ENCODE measurements around the gene RPGRIP1L. TPM values are rescaled to one million over a fixed set of nuclear protein-coding genes. Genes with fewer than 3 reads are reported as not detected.
"Not testable (repeated sequence)": the region's sequence is repeated elsewhere in the genome, so short reads cannot be mapped to it uniquely, and the experiment has no call there.

RPGRIP1L gene
- total and polyA plus RNA-seq, 9 donors: 5.3 to 10.0 (median 7.8) TPM

DNA sequence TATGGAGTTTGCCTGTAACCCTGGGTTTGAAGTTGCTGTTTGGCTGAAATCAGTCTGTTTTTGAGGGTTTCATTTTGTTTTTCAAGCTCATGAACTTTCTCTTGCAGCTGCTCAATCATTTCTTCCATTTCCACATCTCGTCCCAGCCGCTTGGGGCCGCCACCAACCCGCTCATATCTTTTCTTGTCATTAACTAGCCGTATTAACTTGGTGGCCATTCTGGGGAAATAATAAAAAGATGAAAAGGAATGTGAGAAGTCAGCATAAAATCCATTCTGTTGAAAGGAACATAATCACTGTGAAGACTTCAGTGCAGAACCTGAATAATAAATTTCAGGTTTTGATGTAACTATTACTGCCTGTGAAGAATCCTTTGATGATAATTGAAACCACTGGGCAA is 11.5 kb downstream of the RPGRIP1L start:
- WGBS (ENCODE audit: insufficient coverage): no CpG with 5 or more reads among the region's 5 CpGs
- no peak overlapping the region for H3K4me3 ChIP-seq (ENCODE audit: low read length)
- no peak for DNase-seq
- H3K27ac ChIP-seq (ENCODE audit: low read length): no peak overlapping the region
- H3K27me3 ChIP-seq (ENCODE audit: control insufficient read depth, insufficient read depth, low read length): no peaks in the 10 kb centered on the region
- H3K9me3 ChIP-seq (replicated peaks; ENCODE audit: control insufficient read depth, low read depth, low read length): no peaks in the 10 kb centered on the region
- H3K36me3 ChIP-seq (ENCODE audit: control insufficient read depth, insufficient read depth, low read length): peaks cover 6% of the 10 kb centered on the region
- no peaks in the 10 kb centered on the region for H3K4me1 ChIP-seq (ENCODE audit: control insufficient read depth, insufficient read depth, low read length)

DNA sequence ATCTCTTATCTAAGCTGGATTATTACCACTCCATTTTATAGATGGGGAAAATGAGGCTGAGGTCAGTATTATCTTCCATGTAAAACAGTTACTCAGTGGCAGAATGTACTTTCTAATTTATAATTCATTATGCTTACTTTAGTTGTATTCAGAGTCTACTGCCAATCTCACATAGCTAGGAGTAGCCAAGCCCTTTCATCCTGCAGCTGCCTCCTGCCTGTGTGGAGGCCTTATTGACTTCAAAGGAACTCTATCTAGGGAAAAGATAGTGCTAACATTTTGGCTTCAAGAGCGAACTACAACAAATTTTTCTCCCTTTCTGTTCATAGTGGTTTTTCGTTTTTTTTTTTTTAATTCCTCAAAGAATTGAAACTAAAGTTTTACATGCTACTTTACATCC is 12.9 kb downstream of the RPGRIP1L start:
- Histone ChIP-seq H3K36me3 (ENCODE audit: control insufficient read depth, insufficient read depth, low read length) (peaks cover 8% of the 10 kb centered on the region), H3K27ac (ENCODE audit: low read length) (no peak overlapping the region), H3K9me3 (replicated peaks; ENCODE audit: control insufficient read depth, low read depth, low read length) (no peaks in the 10 kb centered on the region), H3K27me3 (ENCODE audit: control insufficient read depth, insufficient read depth, low read length) (no peaks in the 10 kb centered on the region), H3K4me3 (ENCODE audit: low read length) (no peak overlapping the region), H3K4me1 (ENCODE audit: control insufficient read depth, insufficient read depth, low read length) (no peaks in the 10 kb centered on the region)
- DNase-seq: no peak
- no CpG with 5 or more reads among the region's 2 CpGs for WGBS (ENCODE audit: insufficient coverage)

DNA sequence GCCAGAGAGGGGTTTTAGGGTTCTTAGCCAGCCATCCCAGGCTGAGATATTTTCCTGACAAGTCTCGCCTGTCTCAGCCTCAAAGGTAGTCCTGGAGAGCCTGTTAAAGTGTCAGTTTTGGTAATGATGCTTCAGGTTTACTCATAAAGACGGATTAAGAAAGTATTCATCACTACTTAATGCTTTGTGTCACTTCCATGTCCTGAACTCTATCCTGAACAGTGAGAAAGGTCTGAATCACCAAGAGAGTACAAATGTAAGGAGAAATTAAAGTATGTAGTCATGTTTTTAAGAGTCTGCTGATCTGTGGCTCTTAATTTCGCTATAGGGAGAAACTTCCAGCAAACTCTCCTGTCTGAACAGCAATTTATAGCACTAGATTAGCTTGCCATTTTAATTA is 14.0 kb downstream of the RPGRIP1L start:
- no CpG with 5 or more reads among the region's 3 CpGs for WGBS (ENCODE audit: insufficient coverage)
- Histone ChIP-seq H3K4me3 (ENCODE audit: low read length) (no peak overlapping the region), H3K4me1 (ENCODE audit: control insufficient read depth, insufficient read depth, low read length) (no peaks in the 10 kb centered on the region), H3K36me3 (ENCODE audit: control insufficient read depth, insufficient read depth, low read length) (peaks cover 12% of the 10 kb centered on the region), H3K27ac (ENCODE audit: low read length) (no peak overlapping the region), H3K9me3 (replicated peaks; ENCODE audit: control insufficient read depth, low read depth, low read length) (no peaks in the 10 kb centered on the region), H3K27me3 (ENCODE audit: control insufficient read depth, insufficient read depth, low read length) (no peaks in the 10 kb centered on the region)
- no peak for DNase-seq

DNA sequence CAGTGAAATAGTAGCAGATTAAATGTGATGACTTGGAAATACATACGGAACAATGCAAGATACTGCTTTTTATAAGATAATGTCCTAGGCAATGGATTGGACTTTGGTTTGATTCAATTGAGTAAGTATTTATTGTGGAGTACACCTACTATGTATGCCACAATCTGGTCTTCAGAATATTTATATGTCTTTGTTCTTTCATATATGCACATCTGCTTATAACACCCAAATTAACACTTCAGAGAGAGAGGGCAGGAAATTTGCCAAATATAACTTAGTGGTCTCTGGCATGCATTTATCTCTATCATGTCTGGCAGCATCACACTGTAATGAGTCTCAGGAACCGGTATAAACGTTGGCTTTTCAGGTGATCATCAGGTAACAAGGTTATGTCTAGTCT is 16.9 kb downstream of the RPGRIP1L start:
- WGBS (ENCODE audit: insufficient coverage): no CpG with 5 or more reads among the region's 3 CpGs
- H3K4me3 ChIP-seq (ENCODE audit: low read length): no peak overlapping the region
- H3K36me3 ChIP-seq (ENCODE audit: control insufficient read depth, insufficient read depth, low read length): peaks cover 9% of the 10 kb centered on the region
- no peaks in the 10 kb centered on the region for H3K9me3 ChIP-seq (replicated peaks; ENCODE audit: control insufficient read depth, low read depth, low read length)
- no peaks in the 10 kb centered on the region for H3K4me1 ChIP-seq (ENCODE audit: control insufficient read depth, insufficient read depth, low read length)
- H3K27me3 ChIP-seq (ENCODE audit: control insufficient read depth, insufficient read depth, low read length): no peaks in the 10 kb centered on the region
- H3K27ac ChIP-seq (ENCODE audit: low read length): no peak overlapping the region
- no peak for DNase-seq

DNA sequence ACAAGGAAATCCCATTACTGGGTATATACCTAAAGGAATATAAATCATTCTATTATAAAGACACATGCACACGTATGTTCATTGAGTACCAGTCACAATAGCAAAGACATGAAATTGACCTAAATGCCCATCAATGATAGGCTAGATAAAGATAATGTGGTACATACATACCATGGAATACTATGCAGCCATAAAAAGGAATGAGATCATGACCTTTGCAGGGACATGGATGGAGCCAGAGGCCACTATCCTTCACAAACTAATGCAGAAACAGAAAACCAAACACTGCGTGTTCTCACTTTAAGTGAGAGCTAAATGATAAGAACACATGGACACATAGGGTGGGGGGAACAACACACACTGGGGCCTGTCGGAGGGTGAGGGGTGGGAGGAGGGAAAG is 18.3 kb downstream of the RPGRIP1L start:
- H3K4me1 ChIP-seq (ENCODE audit: control insufficient read depth, insufficient read depth, low read length); H3K36me3 ChIP-seq (ENCODE audit: control insufficient read depth, insufficient read depth, low read length); H3K27me3 ChIP-seq (ENCODE audit: control insufficient read depth, insufficient read depth, low read length); H3K9me3 ChIP-seq (replicated peaks; ENCODE audit: control insufficient read depth, low read depth, low read length); H3K27ac ChIP-seq (ENCODE audit: low read length); DNase-seq; H3K4me3 ChIP-seq (ENCODE audit: low read length): not testable (repeated sequence)
- no CpG with 5 or more reads among the region's 3 CpGs for WGBS (ENCODE audit: insufficient coverage)

DNA sequence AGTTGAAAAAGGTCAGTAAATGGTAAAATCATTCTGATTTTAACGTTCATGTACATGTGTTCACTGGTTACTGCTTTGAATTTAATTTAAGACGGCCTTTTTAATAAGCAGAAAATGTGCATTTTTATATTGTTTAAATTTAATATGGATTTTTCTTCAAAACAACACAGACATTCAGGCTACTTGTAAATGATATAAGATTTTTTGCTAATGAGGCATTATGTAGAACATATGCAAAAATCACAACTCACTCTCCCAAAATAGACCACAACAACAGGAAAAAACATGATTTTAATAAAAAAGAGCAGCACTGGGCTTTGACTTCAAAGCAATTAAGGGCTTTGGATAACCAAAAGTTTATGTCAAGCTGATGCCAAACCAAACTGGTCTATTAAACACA is 22.3 kb downstream of the RPGRIP1L start:
- H3K9me3 ChIP-seq (replicated peaks; ENCODE audit: control insufficient read depth, low read depth, low read length): no peaks in the 10 kb centered on the region
- H3K27me3 ChIP-seq (ENCODE audit: control insufficient read depth, insufficient read depth, low read length): no peaks in the 10 kb centered on the region
- peaks cover 10% of the 10 kb centered on the region for H3K36me3 ChIP-seq (ENCODE audit: control insufficient read depth, insufficient read depth, low read length)
- no CpG with 5 or more reads among the region's 2 CpGs for WGBS (ENCODE audit: insufficient coverage)
- no peaks in the 10 kb centered on the region for H3K4me1 ChIP-seq (ENCODE audit: control insufficient read depth, insufficient read depth, low read length)
- DNase-seq: no peak
- H3K27ac ChIP-seq (ENCODE audit: low read length): no peak overlapping the region
- H3K4me3 ChIP-seq (ENCODE audit: low read length): no peak overlapping the region

DNA sequence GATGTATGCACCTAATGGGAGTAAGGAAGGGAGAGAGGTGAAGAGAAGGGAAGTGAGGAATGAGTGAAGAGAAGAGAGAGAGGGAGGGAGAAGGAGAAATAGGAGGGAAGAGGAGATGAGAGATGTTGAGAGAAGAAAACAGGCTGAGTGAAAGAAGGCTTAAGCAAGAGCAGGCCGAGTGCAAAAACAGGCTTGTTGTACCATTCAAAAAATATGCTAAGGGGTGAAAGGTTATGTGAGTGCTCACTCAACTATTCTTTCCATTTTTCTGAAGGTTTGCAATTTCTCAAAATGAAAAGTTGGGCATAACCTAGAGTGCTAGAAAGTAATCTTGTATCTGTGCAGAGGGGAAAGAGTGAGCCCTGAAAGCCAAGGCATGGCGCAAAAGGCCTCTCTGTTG is 22.9 kb downstream of the RPGRIP1L start:
- no CpG with 5 or more reads among the region's 2 CpGs for WGBS (ENCODE audit: insufficient coverage)
- DNase-seq: no peak
- Histone ChIP-seq H3K9me3 (replicated peaks; ENCODE audit: control insufficient read depth, low read depth, low read length) (no peaks in the 10 kb centered on the region), H3K4me1 (ENCODE audit: control insufficient read depth, insufficient read depth, low read length) (no peaks in the 10 kb centered on the region), H3K36me3 (ENCODE audit: control insufficient read depth, insufficient read depth, low read length) (peaks cover 7% of the 10 kb centered on the region), H3K27me3 (ENCODE audit: control insufficient read depth, insufficient read depth, low read length) (no peaks in the 10 kb centered on the region), H3K27ac (ENCODE audit: low read length) (no peak overlapping the region), H3K4me3 (ENCODE audit: low read length) (no peak overlapping the region)

DNA sequence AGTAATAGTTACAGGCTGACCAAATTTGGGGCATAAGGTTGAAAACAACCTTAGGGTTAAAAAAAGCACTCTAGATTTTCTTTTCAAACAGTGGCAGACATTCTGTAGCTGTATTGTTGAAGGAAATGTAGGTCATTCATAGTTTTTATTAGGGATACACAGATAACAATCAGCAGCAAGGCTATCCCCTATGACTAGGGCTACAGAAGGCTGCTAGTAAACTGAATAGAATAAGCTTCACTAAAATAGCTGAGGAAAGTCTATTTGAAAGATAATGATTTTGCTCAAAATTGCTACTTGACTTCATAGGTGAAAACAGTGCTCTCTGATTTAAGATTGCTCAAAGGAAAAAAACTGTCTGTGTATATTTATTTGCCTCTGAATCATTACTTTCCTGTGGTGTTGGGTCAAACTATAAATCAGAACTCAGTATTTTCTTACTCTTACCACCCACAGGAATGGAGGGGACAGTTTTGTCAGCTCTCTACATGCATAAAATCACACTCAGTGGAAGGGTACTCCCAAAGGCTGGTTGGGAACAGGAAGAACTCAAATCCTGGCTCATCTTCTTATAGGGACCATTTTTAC is 24.8 kb downstream of the RPGRIP1L start:
- Histone ChIP-seq H3K27me3 (ENCODE audit: control insufficient read depth, insufficient read depth, low read length) (no peaks in the 10 kb centered on the region), H3K4me1 (ENCODE audit: control insufficient read depth, insufficient read depth, low read length) (no peaks in the 10 kb centered on the region), H3K9me3 (replicated peaks; ENCODE audit: control insufficient read depth, low read depth, low read length) (no peaks in the 10 kb centered on the region)

DNA sequence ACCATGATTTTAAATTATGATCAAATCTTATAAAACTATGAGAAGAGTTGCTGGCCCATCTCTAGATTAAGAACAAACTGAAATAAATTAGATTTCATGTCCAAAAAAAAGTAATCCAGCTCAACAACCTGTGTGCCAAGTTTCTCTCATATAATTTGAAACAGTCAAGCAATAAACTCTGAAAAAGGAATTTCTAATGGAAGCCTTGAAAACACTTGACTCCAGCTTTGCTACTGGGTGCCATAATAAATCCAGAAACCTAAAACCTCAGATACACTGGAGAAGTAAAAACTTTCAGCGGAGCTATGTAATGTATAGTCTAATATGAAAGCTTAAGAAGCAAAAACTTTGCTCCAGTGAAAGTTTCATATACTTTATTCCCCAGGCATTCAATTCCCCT is 25.5 kb downstream of the RPGRIP1L start:
- H3K4me3 ChIP-seq (ENCODE audit: low read length): no peak overlapping the region
- H3K9me3 ChIP-seq (replicated peaks; ENCODE audit: control insufficient read depth, low read depth, low read length): no peaks in the 10 kb centered on the region
- H3K36me3 ChIP-seq (ENCODE audit: control insufficient read depth, insufficient read depth, low read length): peaks cover 4% of the 10 kb centered on the region
- H3K27ac ChIP-seq (ENCODE audit: low read length): no peak overlapping the region
- H3K4me1 ChIP-seq (ENCODE audit: control insufficient read depth, insufficient read depth, low read length): no peaks in the 10 kb centered on the region
- WGBS (ENCODE audit: insufficient coverage): no CpG with 5 or more reads among the region's 1 CpG
- no peak for DNase-seq
- no peaks in the 10 kb centered on the region for H3K27me3 ChIP-seq (ENCODE audit: control insufficient read depth, insufficient read depth, low read length)

More for the DNA sequence above, 24.8 kb downstream of the RPGRIP1L start:
- Histone ChIP-seq H3K27ac (ENCODE audit: low read length) (no peak overlapping the region), H3K36me3 (ENCODE audit: control insufficient read depth, insufficient read depth, low read length) (peaks cover 4% of the 10 kb centered on the region), H3K4me3 (ENCODE audit: low read length) (no peak overlapping the region)
- no peak for DNase-seq

DNA sequence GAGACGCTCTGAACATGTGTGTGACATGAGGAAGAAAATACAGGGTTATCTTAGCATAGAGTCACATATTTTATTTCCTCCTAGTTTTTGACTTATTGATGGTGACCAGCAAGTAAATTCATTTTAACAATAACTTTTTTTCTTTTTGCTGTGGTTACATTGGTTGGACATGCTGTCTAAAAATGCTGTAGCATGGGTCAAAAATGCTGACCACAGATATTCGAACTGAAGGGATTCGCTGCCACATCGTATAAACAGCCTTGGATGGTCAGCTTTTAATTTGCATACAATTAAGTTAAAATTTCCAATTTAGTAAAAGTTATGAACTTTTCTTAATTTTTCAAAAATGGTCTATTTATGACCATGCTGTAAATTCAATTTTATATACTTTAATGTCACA is 30.5 kb downstream of the RPGRIP1L start:
- H3K4me1 ChIP-seq (ENCODE audit: control insufficient read depth, insufficient read depth, low read length): no peaks in the 10 kb centered on the region
- no peak overlapping the region for H3K27ac ChIP-seq (ENCODE audit: low read length)
- no peak overlapping the region for H3K4me3 ChIP-seq (ENCODE audit: low read length)
- no peaks in the 10 kb centered on the region for H3K9me3 ChIP-seq (replicated peaks; ENCODE audit: control insufficient read depth, low read depth, low read length)
- no CpG with 5 or more reads among the region's 4 CpGs for WGBS (ENCODE audit: insufficient coverage)
- H3K27me3 ChIP-seq (ENCODE audit: control insufficient read depth, insufficient read depth, low read length): no peaks in the 10 kb centered on the region
- no peak for DNase-seq
- no peaks in the 10 kb centered on the region for H3K36me3 ChIP-seq (ENCODE audit: control insufficient read depth, insufficient read depth, low read length)

DNA sequence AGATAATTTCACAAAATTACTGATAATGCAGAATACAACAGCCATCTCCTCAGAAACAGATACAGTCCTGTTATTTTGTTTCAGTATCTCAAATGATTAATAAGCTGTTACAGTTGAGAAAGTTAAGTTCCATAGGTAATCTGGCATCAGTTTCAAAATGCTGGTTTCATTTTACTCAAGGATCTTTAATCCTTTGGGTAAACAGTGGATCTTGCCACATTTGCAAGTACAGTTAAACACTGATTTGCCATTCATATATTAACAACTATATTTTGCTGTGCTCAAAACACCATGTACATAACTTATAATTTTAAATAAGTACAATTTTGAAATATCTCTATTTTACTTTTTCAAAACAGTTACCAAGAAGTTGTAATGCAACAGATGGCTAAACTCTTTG is 31.2 kb downstream of the RPGRIP1L start:
- Histone ChIP-seq H3K36me3 (ENCODE audit: control insufficient read depth, insufficient read depth, low read length) (no peaks in the 10 kb centered on the region), H3K27me3 (ENCODE audit: control insufficient read depth, insufficient read depth, low read length) (no peaks in the 10 kb centered on the region), H3K9me3 (replicated peaks; ENCODE audit: control insufficient read depth, low read depth, low read length) (no peaks in the 10 kb centered on the region), H3K4me3 (ENCODE audit: low read length) (no peak overlapping the region), H3K27ac (ENCODE audit: low read length) (no peak overlapping the region), H3K4me1 (ENCODE audit: control insufficient read depth, insufficient read depth, low read length) (no peaks in the 10 kb centered on the region)
- DNase-seq: no peak
